GM18907 (cell line): Measurements from ENCODE around the gene N4BP3.
A peak's percentile ranks its signal among the peaks of the same experiment; 100 is the strongest.

Experiments
- ATAC-seq: cut with Tn5 transposase; IDR thresholded peaks from one replicate; pipeline ENCODE4 v1.9.1; 2021; ENCODE audit warnings: mild to moderate bottlenecking, moderate library complexity; ENCODE audit not compliant: unreplicated experiment

N4BP3 gene

GRCh38 chr5:178098685-178099084 is 14.6 kb upstream of the N4BP3 start:
- no peak for ATAC-seq

GRCh38 chr5:178103612-178104011 is 9.7 kb upstream of the N4BP3 start:
- no peak for ATAC-seq

- no peak for ATAC-seq
These were observed 8.8 kb upstream of the N4BP3 start for GRCh38 chr5:178104492-178104891.

GRCh38 chr5:178106086-178106485 is 7.2 kb upstream of the N4BP3 start:
- no peak for ATAC-seq

- ATAC-seq, result no peak
These were observed 6.6 kb upstream of the N4BP3 start for GRCh38 chr5:178106556-178107239.

- ATAC-seq, result no peak
These were observed 5.5 kb upstream of the N4BP3 start for GRCh38 chr5:178107756-178108310.

- ATAC-seq, result no peak
These were observed 4.9 kb upstream of the N4BP3 start for GRCh38 chr5:178108446-178108845.

GRCh38 chr5:178108966-178109365 is 4.4 kb upstream of the N4BP3 start:
- ATAC-seq, result no peak

GRCh38 chr5:178110511-178110910 is 2.8 kb upstream of the N4BP3 start:
- ATAC-seq, result no peak

- no peak for ATAC-seq
These were observed 1.4 kb upstream of the N4BP3 start for GRCh38 chr5:178111925-178112324.

- ATAC-seq, result no peak
These were observed 787 bp upstream of the N4BP3 start for GRCh38 chr5:178112545-178112944.

GRCh38 chr5:178113841-178114324 is 551 bp downstream of the N4BP3 start:
- ATAC-seq, result peak; percentile 14

GRCh38 chr5:178114325-178115135 is 1.2 kb downstream of the N4BP3 start:
- peak; percentile 13 for ATAC-seq

GRCh38 chr5:178115136-178115813 is 1.9 kb downstream of the N4BP3 start:
- no peak for ATAC-seq

- ATAC-seq, result no peak
These were observed 2.4 kb downstream of the N4BP3 start for GRCh38 chr5:178115814-178116142.

GRCh38 chr5:178116143-178116885 is 3.0 kb downstream of the N4BP3 start:
- peak; percentile 47 for ATAC-seq

- ATAC-seq, result no peak
These were observed 4.8 kb downstream of the N4BP3 start for GRCh38 chr5:178117923-178118701.

GRCh38 chr5:178119915-178120606 is 6.7 kb downstream of the N4BP3 start:
- ATAC-seq, result no peak

- peak; percentile 71 for ATAC-seq
These were observed 7.5 kb downstream of the N4BP3 start for GRCh38 chr5:178120607-178121357.
